GM10248 (cell line): ENCODE results near the gene ROGDI.

Source experiments
- CTCF ChIA-PET: fragments of 300-600 bp; sonication (Branson Sonifier 250); formaldehyde crosslinking; extraction: SDS; loops from one replicate; lab custom pipeline; 2021; ENCODE audit warnings: antibody characterized with exemption; lab: Yijun Ruan, JAX
- POLR2A ChIA-PET: fragments of 350-650 bp; sonication (Branson Sonifier 250); formaldehyde crosslinking; extraction: SDS; loops from one replicate; lab custom pipeline; 2020; ENCODE audit warnings: antibody characterized with exemption; lab: Yijun Ruan, JAX
- DNase-seq: peaks from one replicate; pipeline ENCODE4 v3.0.0; 2012; ENCODE audit errors: extremely low spot score
- CTCF ChIP-seq: IDR thresholded peaks from 2 replicates; pipeline ENCODE4 v1.5.1; 2012; ENCODE audit warnings: mild to moderate bottlenecking, low read depth; ENCODE audit errors: extremely low read depth, missing control alignments, control extremely low read depth

ROGDI gene

DNA sequence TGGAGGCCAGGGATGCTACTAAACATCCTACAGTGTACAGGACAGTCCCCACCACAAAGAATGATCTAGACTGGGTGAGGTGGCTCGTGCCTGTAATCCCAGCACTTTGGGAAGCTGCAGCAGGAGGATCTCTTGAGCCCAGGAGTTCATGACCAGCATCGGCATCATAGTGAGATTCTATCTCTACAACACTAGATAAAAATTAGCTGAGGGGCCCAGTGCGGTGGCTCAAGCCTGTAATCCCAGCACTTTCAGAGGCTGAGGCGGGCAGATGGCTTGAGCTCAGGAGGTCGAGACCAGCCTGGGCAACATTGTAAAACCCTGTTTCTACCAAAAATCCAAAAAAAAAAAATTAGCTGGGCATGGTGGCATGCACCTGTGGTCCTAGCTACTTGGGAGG lies 30.1 kb downstream of the ROGDI start:
- ChIA-PET CTCF (no interaction called here), POLR2A (interaction anchor here (1.4 kb wide), 1 partner anchor 29 kb away, joined by 3 read pairs; no protein-coding TSS in a partner anchor)
- no peak for DNase-seq
- TF ChIP-seq CTCF = no peak

DNA sequence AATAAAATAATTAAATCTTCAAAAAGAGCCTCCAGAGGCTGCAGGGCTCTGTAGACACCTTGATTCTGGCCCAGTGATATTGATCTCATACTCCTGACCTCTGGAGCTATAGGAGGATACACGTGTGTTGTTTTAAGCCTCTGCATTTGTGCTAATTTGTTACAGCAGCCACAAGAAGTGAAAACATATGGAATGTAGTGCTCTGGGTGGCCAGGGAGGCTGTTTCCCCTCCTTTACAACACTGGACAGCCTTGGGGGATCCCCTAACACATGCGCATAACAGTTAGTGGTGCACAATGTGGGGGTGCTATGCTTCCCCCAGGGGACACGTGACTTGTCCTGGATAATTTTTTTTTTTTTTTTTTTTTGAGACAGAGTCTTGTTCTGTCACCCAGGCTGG lies 30.8 kb downstream of the ROGDI start:
- CTCF ChIA-PET = interaction anchor here (0.6 kb wide), 1 partner anchor 237 kb away, joined by 3 read pairs; no protein-coding TSS in a partner anchor
- DNase-seq = no peak
- POLR2A ChIA-PET = no interaction called here
- no peak for TF ChIP-seq CTCF

- CTCF ChIA-PET = interaction anchor here (1.1 to 1.8 kb wide), 4 partner anchors 8 to 151 kb away, joined by 3 to 5 read pairs (median 4); partner anchors contain the start of genes ANKS3 and DNAAF8
- no peak for DNase-seq
- POLR2A ChIA-PET = interaction anchor here (0.6 to 1.0 kb wide), 4 partner anchors 9 to 516 kb away, joined by 3 read pairs; no protein-coding TSS in a partner anchor
- no peak for TF ChIP-seq CTCF
These were observed 33.2 kb downstream of the ROGDI start for GRCh38 chr16:4769306-4769638.

DNA sequence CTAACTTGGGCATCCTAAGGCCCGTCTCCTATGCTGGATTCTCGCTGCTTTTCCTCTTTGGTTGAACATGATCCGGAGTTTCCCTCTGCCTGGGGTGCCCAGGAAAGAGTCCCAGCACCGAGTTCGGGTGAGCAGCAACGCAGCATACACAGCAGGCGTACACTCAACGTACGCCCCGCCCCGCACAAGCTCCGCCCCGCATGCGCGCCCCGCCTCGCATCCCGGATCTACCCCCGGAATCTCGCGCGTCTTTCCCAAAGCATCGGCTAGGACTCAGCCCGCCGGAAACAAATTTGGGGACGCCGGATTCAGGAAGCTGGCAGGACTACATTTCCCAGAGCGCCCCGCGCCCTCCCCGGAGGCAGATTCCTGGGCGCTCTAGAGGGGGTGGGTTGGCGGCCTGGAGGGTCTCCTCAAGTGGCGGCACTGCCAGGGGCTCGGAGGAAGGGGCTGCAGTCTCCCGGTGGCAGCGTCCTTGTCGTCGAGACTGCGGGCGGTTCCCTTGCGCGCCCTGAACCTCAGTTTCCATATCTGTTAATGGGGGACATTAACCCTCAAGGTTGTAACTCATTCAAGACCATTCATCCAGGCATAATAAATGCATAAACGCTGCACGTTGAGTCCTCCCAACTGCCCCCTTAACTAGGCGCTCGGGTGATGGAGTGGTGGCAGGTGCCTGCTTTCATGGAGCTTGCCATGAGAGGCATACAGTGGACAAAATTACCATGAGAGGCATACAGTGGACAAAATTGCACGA lies 33.7 kb downstream of the ROGDI start:
- peak; percentile 92 for DNase-seq
- POLR2A ChIA-PET = interaction anchor here (0.6 to 1.4 kb wide), 6 partner anchors 8 to 515 kb away, joined by 3 to 5 read pairs (median 3); partner anchors contain the start of genes DNAAF8 and NAGPA
- TF ChIP-seq CTCF = no peak
- CTCF ChIA-PET = interaction anchor here (1.0 to 1.8 kb wide), 6 partner anchors 9 to 151 kb away, joined by 3 to 5 read pairs (median 3); partner anchors contain the start of genes ANKS3, DNAAF8 and MGRN1

DNA sequence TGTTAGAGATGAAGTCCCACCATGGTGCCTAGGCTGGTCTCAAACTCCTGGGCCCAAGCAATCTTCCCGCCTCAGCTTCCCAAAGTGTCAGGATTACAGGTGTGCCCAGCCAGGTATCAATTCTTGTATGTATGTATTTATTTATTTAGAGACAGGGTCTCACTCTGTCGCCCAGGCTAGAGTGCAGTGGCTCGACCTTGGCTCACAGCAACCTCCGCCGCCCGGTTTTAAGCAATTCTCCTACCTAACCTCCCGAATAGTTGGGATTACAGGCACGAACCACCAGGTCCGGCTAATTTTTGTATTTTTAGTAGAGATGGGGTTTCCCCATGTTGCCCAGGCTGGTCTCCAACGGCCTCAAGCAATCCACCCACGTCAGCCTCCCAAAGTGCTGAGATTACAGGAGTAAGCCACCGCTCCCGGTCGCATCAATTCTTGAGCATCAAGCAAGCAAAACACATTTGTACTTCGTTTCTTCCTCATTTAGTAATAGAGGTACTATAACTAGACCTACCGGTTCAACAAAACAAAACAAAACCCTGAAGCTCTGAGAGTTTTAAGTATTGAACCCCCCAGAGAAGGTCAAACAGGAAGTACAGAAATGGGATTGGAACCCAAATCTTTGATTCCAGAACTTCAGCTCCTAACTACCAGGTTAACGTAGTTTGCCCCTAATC lies 34.4 kb downstream of the ROGDI start:
- ChIA-PET CTCF (interaction anchor here (1.0 to 1.8 kb wide), 6 partner anchors 9 to 150 kb away, joined by 3 to 5 read pairs (median 3); partner anchors contain the start of genes ANKS3, DNAAF8 and MGRN1), POLR2A (interaction anchor here (1.0 to 1.4 kb wide), 3 partner anchors 8 to 266 kb away, joined by 3 to 5 read pairs (median 5); partner anchors contain the start of genes DNAAF8 and NAGPA)
- TF ChIP-seq CTCF = no peak
- DNase-seq = no peak

DNA sequence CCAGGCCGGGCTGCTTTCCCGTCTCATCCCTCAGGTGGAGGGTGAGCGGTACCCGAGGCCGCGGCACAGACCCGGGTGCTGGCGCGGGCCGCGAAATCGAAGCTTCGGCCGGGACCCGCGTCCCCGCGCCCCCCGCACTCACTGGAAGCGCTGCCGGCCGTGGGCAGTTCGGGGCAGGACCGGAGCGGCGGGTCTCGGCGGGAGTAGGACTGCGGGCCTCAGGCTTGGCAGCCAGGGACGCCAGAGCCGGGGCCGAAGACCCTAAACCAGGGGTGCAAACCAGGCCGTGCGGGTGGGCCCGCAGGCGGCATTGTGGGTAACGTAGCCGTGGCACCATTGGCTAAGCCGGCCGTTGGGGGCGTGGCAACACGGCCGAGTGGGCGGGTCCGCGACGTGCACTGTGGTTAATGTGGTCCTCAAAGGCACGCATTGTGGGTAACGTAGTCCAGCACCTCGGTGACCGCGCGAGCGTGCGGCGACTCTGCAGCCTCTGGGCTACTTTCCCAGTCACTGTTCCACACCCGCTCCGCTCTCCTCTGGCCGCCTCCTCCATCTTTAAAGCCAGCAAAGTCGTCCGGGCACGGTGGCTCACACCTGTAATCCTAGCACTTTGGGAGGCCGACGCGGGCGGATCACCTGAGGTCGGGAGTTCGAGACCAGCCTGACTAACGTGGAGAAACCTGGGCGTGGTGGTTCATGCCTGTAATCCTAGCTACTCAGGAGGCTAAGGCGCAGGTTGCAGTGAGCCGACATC lies 35.4 kb downstream of the ROGDI start, which contains the start of gene ZNF500:
Gene ZNF500, minus strand, starts transcription at position 288 of the 754 bp plus-strand sequence. CDS start 1,184 bp downstream, outside the sequence.
- CTCF ChIA-PET = interaction anchor here (1.3 kb wide), 1 partner anchor 13 kb away, joined by 3 read pairs; no protein-coding TSS in a partner anchor
- no peak for TF ChIP-seq CTCF
- POLR2A ChIA-PET = interaction anchor here (1.4 kb wide), 1 partner anchor 267 kb away, joined by 5 read pairs; the partner anchor contains the start of gene NAGPA
- DNase-seq = peak; percentile 97
